Measurements from ENCODE around the gene EPS8.

The EPS8 gene

DNA sequence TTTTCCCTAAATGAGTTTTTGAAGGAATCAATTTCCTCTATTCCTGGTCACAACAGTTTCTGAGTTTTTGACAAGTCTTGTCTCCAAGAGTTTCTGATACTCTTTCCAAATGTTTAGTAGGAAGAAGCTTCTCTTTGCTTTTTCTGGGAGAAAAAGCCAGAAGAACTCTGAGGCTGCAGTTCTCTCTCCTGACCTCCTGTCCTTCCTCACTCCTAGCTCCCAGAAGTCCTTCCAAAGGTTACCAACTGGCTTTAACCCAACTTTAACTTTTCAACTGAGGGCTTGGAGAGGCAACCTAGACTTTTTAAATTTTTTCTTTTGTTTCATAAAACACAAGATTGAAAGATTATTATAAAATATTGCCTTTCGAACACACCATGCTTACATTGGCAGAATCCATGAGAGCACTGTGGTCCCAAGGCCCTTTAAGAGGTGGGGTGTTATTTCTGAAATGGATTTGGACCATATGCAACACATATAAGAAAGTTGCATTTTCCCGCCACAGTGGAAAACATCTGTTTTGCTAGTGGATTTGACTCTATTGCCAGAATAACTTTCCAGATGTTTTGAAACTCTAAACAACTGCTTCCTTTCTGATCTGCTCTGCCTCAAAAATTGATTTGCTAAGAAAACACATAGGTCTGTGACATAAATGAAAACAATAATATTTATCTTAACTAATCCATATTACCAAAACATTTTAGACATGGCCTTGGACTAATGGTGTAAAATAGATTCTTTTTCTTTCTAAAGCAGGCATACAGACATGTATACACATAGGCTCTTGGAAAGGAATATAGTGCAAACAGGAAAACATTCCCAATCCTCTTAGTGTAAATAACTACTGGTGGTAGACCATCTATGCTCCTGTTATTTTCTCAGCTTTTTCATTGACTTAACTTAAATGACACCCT is 22.3 kb upstream of the EPS8 start:
- Mint-ChIP-seq H3K4me1 (ENCODE audit: low read depth) (no peaks in the 10 kb centered on the region), H3K27me3 (peaks cover 2% of the 10 kb centered on the region), H3K9me3 (no peaks in the 10 kb centered on the region), H3K27ac (no peak overlapping the region), H3K36me3 (ENCODE audit: low read depth) (no peaks in the 10 kb centered on the region), H3K4me3 (no peak overlapping the region)
- intact Hi-C loops (cut with micrococcal nuclease) = no loop called here

DNA sequence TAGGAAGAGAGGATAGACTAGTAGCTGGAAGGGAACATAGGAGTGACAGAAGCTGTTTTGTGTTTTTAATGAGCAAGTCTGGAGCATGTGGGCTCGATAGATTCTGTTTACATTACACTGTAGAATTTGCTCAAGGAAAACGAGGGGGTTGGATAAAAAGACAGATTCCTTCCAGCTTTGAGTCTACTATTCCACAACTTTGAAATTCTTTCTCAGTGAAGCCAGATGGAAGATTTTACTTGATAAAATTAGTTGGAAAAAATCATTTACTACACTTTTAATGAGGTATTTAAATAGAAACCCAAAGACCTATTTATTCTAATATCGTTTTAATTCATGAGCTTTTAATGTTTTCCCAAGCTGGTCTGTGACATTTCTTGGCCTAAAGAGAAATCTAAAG is 19.5 kb upstream of the EPS8 start:
- Mint-ChIP-seq H3K4me3 (no peak overlapping the region), H3K27ac (no peak overlapping the region), H3K4me1 (ENCODE audit: low read depth) (no peaks in the 10 kb centered on the region), H3K9me3 (no peaks in the 10 kb centered on the region), H3K36me3 (ENCODE audit: low read depth) (no peaks in the 10 kb centered on the region), H3K27me3 (no peaks in the 10 kb centered on the region)
- intact Hi-C loops (cut with micrococcal nuclease) = no loop called here

DNA sequence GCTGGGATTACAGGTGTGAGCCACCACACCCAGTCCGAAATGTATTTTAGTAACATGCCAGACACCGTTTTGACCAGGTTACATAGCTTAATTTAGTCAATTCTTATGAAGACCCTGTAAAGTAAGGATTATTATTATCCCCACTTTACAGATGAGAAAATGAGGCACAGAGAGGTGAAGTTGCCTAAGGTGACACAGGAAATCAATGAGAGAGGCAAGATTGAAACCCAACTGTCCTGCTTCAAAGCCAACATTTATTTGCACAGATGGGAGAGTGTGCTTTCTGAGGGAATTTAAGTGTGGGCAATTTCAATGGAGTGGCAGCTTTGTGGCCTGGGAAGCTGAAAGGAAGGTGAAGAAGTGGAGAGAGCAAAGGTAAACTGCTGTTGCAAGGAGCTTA is 19.1 kb upstream of the EPS8 start:
- intact Hi-C loops (cut with micrococcal nuclease) = no loop called here
- Mint-ChIP-seq H3K9me3 (no peaks in the 10 kb centered on the region), H3K36me3 (ENCODE audit: low read depth) (no peaks in the 10 kb centered on the region), H3K4me3 (no peak overlapping the region), H3K27ac (no peak overlapping the region), H3K4me1 (ENCODE audit: low read depth) (no peaks in the 10 kb centered on the region), H3K27me3 (no peaks in the 10 kb centered on the region)

DNA sequence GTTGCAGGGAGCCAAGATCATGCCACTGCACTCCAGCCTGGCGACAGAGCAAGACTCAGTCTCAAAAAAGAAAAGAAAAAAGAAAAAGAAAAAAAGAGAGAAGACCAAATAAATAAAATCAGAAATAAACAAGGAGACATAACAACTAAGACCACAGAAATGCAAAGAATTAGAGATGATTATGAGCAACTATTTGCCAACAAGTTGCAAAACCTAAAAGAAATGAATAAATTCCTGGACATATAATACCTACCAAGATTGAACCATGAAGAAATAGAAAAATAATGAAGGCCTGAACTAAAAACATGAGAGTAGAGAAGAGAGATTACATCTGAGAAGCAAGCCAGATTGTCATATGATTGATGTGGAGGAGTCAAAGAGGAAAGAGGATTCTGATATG is 17.6 kb upstream of the EPS8 start:
- Mint-ChIP-seq H3K4me1 (ENCODE audit: low read depth) (no peaks in the 10 kb centered on the region), H3K4me3 (no peak overlapping the region), H3K27ac (no peak overlapping the region), H3K9me3 (no peaks in the 10 kb centered on the region), H3K27me3 (no peaks in the 10 kb centered on the region), H3K36me3 (ENCODE audit: low read depth) (no peaks in the 10 kb centered on the region)
- intact Hi-C loops (cut with micrococcal nuclease) = no loop called here

DNA sequence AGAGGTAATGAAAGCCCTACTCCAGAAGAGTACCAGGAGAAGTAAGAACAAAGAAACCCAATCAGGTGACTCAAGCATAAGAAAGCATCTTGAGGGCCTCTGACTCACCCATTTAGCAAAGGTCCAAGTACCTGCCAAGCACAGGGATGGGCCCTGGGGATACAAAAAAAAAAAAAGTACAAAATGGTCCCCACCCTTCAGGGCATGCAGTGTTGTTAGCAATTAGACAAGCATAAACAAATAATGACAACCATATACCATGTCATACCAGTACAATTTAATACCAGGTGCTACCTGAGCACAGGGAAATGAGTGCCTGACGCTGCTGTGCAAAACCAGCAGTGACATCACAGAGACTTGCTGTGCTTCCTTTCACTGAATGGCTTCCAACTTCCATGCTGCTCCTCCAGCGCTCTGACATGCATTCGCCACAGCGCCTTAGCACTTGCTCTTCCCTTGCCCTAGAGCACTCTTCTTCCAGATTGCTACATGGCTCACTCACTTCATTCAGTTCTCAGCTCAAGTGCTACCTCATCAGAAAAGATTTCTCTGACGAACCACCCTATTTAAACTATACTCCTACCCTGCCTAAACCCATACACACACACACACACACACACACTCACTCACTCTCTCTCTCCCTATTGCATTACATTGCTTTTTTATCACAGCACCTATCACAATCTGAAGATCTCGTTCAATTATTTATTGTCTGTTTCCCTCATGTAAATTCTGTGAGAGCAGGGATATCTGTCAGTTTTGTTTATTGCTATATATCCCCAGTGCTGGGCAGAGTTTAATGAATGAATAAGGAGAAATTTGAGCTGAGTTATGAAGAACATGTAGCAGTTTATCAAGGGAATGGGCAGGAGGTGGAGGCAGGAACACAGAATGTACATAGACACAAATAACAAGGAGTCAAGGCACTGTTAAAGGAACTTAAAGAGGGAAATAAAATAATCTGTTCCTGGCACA is 12.9 kb upstream of the EPS8 start:
- no peaks in the 10 kb centered on the region for H3K36me3 Mint-ChIP-seq (ENCODE audit: low read depth)
- H3K4me1 Mint-ChIP-seq (ENCODE audit: low read depth) = peaks cover 5% of the 10 kb centered on the region
- H3K9me3 Mint-ChIP-seq = no peaks in the 10 kb centered on the region
- no peak overlapping the region for H3K27ac Mint-ChIP-seq
- intact Hi-C loops (cut with micrococcal nuclease) = no loop called here
- H3K27me3 Mint-ChIP-seq = peaks cover 8% of the 10 kb centered on the region
- no peak overlapping the region for H3K4me3 Mint-ChIP-seq

DNA sequence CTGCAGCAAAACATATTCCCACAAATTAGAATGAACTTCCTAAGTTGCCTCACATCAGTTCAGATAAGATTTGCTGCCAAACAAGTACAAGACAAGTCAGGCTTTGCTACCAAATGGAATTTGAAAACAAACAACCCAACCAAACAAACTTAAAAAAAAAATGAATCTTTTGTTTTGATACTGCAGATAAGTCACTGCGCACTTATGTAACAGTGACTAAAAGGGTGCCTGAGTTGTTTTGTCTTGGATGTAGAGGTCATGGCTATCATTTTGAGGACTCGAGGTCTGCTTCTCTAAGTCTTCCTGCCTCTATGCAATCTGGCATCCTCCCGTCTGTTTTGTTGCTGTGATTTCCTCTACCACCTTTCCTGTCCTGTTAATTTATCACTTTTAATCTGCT is 11.1 kb upstream of the EPS8 start:
- peaks cover 10% of the 10 kb centered on the region for H3K27me3 Mint-ChIP-seq
- no peaks in the 10 kb centered on the region for H3K9me3 Mint-ChIP-seq
- no peaks in the 10 kb centered on the region for H3K36me3 Mint-ChIP-seq (ENCODE audit: low read depth)
- H3K4me1 Mint-ChIP-seq (ENCODE audit: low read depth) = peaks cover 5% of the 10 kb centered on the region
- no peak overlapping the region for H3K4me3 Mint-ChIP-seq
- intact Hi-C loops (cut with micrococcal nuclease) = no loop called here
- H3K27ac Mint-ChIP-seq = no peak overlapping the region

DNA sequence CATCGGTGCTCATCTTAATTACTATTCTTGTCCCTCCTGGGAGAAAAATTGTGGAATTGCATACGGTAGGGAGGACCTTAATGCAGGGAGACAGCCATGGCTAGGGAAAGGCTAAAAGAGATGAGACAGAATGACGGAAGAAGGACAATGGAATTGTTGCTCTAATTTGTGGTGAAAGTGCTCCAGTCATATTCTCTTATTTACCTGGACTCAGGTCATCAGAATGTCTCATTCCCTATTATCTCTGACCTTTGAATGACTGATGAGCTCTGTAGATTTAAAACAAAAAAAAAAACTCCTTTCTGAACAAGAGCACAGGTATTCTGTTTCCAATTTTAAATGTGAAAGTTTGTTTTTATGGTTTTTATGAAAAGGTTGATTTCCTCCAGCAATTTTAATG is 8.6 kb upstream of the EPS8 start:
- no peaks in the 10 kb centered on the region for H3K36me3 Mint-ChIP-seq (ENCODE audit: low read depth)
- no peak overlapping the region for H3K27ac Mint-ChIP-seq
- peaks cover 5% of the 10 kb centered on the region for H3K4me1 Mint-ChIP-seq (ENCODE audit: low read depth)
- no peaks in the 10 kb centered on the region for H3K9me3 Mint-ChIP-seq
- H3K27me3 Mint-ChIP-seq = peaks cover 12% of the 10 kb centered on the region
- no peak overlapping the region for H3K4me3 Mint-ChIP-seq
- intact Hi-C loops (cut with micrococcal nuclease) = no loop called here

DNA sequence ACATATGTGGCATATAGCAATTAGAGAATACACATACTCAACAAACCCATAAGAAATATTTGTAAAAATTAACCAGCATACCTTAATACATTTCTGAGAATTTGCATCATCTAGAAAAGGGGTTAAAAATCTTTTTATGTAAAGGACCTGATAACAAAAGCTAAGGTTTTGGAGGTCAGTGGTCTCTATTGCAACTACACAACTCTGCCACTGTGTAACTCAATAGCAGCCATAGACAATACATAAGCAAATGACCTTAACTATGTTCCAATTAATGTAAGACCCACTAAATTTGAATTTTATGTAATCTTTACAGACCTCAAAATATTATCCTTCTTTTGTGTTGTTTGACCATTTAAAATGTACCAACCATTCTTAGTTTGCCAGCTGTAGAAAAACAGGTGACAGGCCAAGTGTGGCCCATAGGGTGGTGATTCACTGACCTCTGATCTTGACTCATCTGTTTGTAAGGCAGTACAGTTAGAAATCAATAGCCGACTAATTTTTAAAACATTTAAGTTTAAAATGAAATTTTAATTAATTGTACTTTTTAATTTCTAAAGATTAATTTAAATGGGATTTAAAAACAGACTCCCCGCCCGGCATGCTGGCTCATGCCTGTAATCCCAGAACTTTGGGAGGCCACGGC is 7.4 kb upstream of the EPS8 start:
- intact Hi-C loops (cut with micrococcal nuclease) = no loop called here
- Mint-ChIP-seq H3K4me1 (ENCODE audit: low read depth) (peaks cover 5% of the 10 kb centered on the region), H3K27ac (no peak overlapping the region)

DNA sequence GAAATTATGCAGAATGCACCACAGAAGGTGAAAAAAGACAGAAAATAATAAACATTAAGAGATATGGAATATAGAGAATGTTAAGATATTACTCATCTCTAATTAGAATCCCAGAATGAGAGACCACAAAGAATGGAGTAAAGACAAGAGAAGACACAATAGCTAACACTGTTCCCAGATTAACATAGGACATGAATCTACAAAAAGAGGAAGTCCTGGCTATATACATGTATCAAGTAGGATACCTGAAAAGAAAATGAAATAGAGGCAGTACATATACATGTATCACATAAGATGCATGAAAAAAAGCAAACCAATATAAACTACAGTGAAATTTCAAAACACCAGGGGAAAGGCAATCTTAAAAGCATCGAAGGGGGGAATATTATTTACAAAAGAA is 5.6 kb upstream of the EPS8 start:
- peaks cover 29% of the 10 kb centered on the region for H3K27me3 Mint-ChIP-seq
- H3K4me1 Mint-ChIP-seq (ENCODE audit: low read depth) = peaks cover 9% of the 10 kb centered on the region
- no peaks in the 10 kb centered on the region for H3K9me3 Mint-ChIP-seq
- no peak overlapping the region for H3K27ac Mint-ChIP-seq
- intact Hi-C loops (cut with micrococcal nuclease) = no loop called here
- H3K36me3 Mint-ChIP-seq (ENCODE audit: low read depth) = no peaks in the 10 kb centered on the region
- H3K4me3 Mint-ChIP-seq = no peak overlapping the region

More for the DNA sequence above, 7.4 kb upstream of the EPS8 start:
- H3K9me3 Mint-ChIP-seq = no peaks in the 10 kb centered on the region
- peaks cover 17% of the 10 kb centered on the region for H3K27me3 Mint-ChIP-seq
- no peaks in the 10 kb centered on the region for H3K36me3 Mint-ChIP-seq (ENCODE audit: low read depth)
- H3K4me3 Mint-ChIP-seq = no peak overlapping the region

DNA sequence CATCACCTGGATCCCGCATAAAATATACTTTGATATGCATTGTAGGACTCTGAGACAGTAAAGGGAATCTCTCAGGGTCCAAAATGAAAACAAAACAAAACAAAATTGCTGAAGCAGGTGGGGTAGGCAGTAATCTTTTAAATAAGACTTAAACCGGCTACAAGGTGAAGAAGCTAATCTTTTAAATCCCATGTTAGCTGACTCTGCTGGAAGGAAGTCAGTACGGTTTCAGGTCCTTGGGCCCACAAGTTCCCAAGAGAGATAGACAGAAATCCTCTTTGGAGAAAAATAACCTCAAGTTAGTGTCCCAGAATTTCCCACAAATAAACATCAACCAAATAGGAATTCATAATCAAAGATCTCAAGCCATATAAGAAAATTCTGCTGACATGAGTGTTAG is 5.0 kb upstream of the EPS8 start:
- peaks cover 10% of the 10 kb centered on the region for H3K4me1 Mint-ChIP-seq (ENCODE audit: low read depth)
- H3K27me3 Mint-ChIP-seq = peaks cover 27% of the 10 kb centered on the region
- H3K27ac Mint-ChIP-seq = no peak overlapping the region
- intact Hi-C loops (cut with micrococcal nuclease) = no loop called here
- no peak overlapping the region for H3K4me3 Mint-ChIP-seq
- H3K36me3 Mint-ChIP-seq (ENCODE audit: low read depth) = no peaks in the 10 kb centered on the region
- no peaks in the 10 kb centered on the region for H3K9me3 Mint-ChIP-seq

DNA sequence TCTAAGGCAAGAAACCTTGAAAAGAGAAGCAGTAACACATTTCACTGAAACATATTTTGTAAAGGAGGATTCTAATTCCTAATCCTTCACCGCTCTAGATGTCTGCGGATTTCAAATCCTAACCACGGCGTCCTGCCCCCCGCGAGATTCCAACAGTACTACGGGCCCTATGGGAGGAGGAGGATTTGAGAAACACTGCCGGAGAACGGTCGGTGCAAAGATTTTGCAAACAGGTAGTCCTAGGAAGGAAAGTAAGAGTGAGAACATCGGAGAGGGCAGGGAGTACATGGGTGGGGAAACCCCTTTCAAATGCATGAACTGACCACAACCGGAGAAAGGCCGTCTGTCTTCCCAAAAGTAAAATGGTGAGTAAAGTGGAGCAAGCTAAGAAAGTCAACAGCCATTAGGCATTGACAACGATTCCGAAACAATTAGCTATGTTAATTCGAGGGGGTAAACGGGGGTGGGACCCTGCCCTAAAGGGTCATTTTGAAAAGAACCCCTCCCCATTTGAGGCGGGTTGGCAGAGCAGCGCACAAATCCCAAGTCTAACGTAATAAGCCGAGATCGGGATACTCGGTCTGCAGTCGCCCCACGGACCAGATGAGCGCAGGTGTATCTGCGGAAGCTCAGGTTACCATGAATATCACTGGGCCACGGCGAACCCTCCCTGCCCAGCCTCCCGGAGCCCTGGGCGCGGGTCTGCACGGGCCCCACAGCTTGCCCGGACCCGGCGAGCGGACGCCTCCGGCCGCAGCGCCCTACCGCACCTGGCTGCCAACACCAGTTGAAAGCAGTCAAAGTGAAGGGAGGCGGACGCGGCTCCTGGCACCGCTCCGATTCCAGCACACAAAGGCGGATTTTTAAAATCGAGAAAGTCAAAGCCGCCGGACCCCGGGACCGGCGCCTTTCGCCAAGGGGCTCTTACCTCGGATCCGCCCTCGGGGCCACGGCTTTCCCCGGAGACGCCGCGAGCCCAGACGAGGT is 662 bp downstream of the EPS8 start:
- Mint-ChIP-seq H3K27ac (peak overlapping the region; percentile 56), H3K4me1 (ENCODE audit: low read depth) (peaks cover 16% of the 10 kb centered on the region), H3K36me3 (ENCODE audit: low read depth) (peaks cover 5% of the 10 kb centered on the region), H3K4me3 (peak overlapping the region; percentile 75), H3K27me3 (peaks cover 51% of the 10 kb centered on the region), H3K9me3 (no peaks in the 10 kb centered on the region)
- intact Hi-C loops (cut with micrococcal nuclease) = loop anchor here (5.0 kb wide), 1 partner anchor 191 kb away; no protein-coding TSS in a partner anchor

DNA sequence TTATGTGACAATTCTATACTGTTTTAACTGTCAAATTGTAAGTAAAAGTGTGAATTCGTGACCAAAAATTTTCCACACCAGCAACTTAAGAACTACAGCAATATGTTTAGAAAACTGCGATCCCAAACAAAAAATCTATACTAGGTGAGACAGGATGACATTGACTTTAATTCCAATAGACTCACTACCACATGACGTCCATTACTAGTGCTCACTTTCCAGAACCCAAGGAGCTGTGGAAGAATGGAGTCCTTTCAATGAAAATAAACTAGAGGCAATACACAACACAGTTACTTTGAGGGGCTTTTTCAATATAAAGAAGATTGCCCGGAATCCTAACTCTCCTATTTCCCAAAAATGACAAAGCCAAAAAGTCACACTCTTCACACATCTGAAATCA is 1.4 kb downstream of the EPS8 start:
- intact Hi-C loops (cut with micrococcal nuclease) = loop anchor here (5.0 kb wide), 1 partner anchor 190 kb away; no protein-coding TSS in a partner anchor
- peaks cover 50% of the 10 kb centered on the region for H3K27me3 Mint-ChIP-seq
- peaks cover 16% of the 10 kb centered on the region for H3K4me1 Mint-ChIP-seq (ENCODE audit: low read depth)
- H3K36me3 Mint-ChIP-seq (ENCODE audit: low read depth) = peaks cover 5% of the 10 kb centered on the region
- peak overlapping the region; percentile 75 for H3K4me3 Mint-ChIP-seq
- no peaks in the 10 kb centered on the region for H3K9me3 Mint-ChIP-seq
- peak overlapping the region; percentile 56 for H3K27ac Mint-ChIP-seq

DNA sequence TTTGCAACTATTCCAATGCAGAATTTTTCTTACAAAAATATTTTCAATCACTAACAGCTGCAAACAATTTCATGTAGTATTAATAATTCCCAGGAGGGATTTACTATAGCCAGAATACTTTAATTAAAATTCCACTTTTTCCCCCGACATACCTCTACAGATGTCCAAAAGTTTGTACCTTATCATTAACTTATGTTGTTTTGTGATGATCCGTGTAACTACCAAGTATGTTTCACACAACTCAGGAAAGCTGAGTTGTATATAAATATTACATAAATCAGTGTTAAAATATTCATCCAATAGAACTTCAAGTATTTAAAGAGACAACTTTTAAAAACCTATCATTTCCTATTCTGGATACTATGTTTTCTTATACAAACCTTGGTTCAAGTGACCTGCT is 2.4 kb downstream of the EPS8 start:
- Mint-ChIP-seq H3K4me3 (no peak overlapping the region), H3K27ac (no peak overlapping the region), H3K36me3 (ENCODE audit: low read depth) (peaks cover 5% of the 10 kb centered on the region)

More for the DNA sequence above, 2.4 kb downstream of the EPS8 start:
- Mint-ChIP-seq H3K9me3 (no peaks in the 10 kb centered on the region), H3K27me3 (peaks cover 46% of the 10 kb centered on the region), H3K4me1 (ENCODE audit: low read depth) (peaks cover 16% of the 10 kb centered on the region)
- intact Hi-C loops (cut with micrococcal nuclease) = loop anchor here (5.0 kb wide), 1 partner anchor 189 kb away; no protein-coding TSS in a partner anchor

Measured in dendritic cell treated with granulocyte-macrophage colony-stimulating factor and Interleukin-4, amounts not matched to agents 40 ng/mL and 50 ng/mL, for 4 days (primary cell).